Occipital lobe (tissue), 2 donors: ENCODE measurements around the gene ADARB2. TPM values are rescaled to one million over a fixed set of nuclear protein-coding genes. Genes with fewer than 3 reads are reported as not detected.

Source experiments
- DNase-seq: peaks from one replicate; lab custom pipeline; 2025; lab: John Stamatoyannopoulos, UW
- total RNA-seq: library from RNA; depleted of rRNA; stranded (reverse); fragments of >200 nt; gene quantifications from one replicate; pipeline ENCODE4 v1.2.3, GENCODE V29; 2014

Gene ADARB2
- total RNA-seq, 1 donor from 2014 or later, result 4.8 TPM

DNA sequence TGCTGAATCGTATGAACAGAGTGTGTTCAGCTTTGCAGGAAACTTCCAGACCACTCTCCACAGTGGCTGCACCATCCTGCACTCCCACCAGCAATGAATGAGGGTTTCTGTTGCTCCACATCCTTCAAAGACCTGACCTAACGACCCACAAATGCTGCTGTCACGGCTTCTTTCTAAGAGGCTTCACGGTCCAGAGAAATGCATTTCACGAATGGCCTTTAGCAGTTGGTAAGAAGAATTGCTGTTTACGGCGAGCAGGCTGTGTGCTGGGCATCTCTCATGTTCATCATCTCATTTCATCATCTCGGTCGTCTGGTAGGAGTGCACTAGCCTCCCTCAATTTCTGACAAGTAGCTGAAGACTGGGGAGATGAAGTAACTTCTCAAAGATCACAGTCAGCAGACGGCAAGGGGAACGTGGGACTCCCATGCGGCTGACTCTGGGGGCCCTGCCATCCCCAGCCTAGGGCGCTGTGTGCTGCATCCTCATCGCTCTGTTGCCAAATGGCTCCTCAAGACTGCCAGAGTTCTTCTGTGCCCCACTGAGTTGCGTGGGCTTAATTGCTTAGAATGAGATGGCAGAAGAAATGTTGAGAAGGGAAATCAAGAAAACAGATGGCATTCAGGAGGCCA is 72.9 kb downstream of the ADARB2 start:
- DNase-seq, result no peak

DNA sequence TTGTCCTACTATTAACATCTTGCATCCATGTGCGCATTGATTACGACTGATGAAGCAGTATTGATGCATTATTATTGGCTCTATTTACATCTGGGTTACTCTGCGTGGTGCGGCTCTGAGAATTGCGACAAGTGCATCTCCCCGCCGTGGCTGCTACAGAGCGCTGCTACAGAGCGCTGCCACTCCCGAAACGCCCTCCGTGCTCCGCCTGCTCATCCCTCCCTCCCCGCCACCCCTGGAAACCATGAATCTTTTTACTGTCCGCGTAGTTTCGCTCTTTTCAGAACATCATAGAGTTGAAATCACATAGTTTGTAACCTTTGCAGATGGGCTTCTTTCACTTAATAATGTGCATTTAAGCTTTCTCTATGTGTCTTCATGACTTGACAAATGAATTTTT is 74.1 kb downstream of the ADARB2 start:
- DNase-seq, result no peak

DNA sequence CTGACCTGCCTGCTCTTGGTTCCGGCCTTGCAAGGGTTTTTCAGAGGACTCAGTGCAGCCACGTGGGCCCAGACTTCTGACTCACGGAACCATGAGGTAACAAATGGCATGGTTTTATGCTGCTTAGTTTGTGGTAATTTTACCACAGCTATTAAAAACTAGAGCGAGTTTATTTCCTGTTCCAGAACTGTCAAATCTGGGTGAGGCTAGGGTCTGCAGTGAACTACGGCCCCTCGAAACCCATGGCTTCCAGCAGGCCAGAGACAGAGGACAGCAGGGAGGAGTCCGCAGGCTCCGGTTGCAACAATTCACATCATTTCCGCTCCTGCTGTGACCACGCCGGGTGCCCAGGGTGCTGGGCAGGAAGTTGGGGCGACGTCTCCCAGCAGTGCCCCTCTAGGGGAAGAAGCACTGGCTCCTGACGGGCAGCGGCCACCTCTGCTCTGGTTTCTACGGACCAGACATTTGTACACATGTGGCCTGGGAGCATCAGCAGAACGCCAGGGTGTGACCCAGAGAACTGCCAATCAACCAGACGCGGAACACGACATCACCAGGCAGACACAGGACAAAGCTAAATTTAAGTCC is 74.8 kb downstream of the ADARB2 start:
- DNase-seq, result no peak

DNA sequence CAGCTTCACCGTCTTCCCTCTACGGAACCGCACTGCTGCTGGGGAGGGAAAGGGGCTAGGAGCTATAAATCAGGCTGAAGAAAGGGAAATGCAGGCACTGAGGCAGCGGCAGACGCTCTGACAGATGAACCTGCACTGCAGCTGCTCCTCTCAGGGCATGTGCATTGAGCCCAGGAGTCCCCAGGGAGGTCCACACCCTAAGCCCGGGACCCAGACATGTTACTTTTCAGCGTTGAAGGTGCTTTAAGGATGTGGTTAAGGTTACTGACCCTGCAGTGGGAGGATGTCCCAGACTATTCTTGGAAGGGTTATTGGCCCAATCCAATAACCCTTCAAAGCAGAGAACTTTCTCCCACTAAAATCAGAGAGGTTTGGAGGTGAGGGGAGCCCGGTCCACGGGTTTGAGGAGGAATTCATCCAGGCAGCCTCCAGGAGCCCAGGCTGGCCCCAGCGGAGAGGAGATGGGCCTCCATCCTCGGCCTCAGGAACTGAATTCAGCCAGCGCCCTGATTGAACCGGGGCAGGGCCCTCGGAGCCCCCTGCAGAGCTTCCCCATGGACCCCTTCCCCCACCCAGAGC is 75.4 kb downstream of the ADARB2 start:
- no peak for DNase-seq

DNA sequence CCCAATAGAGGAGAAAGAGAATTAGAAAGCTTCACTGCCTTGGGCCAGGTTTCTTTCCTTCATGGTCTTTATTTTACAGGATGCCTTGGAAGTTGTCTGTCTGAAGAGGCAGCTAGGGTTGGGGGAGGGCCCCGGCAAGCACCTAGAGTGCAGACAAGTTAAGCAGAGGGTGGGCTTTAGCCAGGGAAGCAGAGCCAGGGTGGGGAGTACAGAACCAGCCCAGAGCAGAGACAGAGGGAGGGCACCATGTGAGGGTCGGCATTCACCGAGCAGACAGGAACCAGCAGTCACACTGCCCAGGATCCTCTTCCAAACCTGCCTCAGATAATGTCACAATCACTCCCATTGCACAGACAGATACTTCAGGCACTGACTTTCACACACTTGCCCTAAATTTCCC is 75.9 kb downstream of the ADARB2 start:
- no peak for DNase-seq

DNA sequence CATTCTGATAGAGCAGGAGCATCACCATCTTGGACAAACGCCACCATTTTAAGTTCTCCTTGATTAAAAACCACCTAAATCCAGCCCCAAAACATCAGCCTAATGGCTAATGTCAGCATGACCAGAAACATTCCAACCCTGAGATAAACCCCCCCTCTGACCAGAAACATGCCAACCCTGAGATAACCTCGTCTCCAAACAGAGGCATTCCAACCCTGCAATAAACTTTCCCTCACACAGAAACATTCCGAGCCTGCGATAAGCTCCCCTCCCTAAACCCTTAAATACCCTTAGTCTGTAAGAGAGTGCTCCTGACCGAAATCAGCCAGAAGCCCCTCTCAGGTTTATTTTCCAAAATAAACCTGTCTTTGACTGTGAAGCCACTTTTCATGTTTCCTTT is 76.5 kb downstream of the ADARB2 start:
- no peak for DNase-seq

DNA sequence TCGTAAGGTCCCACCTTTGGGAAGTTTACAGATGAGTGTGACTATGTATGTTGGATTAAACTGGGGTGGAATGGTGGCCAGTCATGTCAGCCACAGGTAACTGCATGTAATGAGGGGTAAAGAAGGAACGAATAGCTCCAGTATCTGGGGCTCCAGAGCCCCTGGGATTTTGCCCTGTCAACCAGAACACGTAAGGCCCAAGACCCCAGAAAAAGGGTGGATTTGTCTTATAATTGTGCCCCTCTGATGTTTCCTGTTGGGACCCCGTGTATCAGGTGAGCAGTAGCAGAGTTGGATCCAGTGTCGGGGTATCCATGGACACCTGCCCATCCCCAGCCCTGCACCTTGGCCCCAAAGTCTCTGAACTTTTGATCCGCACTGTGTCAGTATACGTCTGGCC is 76.9 kb downstream of the ADARB2 start:
- DNase-seq, result no peak

DNA sequence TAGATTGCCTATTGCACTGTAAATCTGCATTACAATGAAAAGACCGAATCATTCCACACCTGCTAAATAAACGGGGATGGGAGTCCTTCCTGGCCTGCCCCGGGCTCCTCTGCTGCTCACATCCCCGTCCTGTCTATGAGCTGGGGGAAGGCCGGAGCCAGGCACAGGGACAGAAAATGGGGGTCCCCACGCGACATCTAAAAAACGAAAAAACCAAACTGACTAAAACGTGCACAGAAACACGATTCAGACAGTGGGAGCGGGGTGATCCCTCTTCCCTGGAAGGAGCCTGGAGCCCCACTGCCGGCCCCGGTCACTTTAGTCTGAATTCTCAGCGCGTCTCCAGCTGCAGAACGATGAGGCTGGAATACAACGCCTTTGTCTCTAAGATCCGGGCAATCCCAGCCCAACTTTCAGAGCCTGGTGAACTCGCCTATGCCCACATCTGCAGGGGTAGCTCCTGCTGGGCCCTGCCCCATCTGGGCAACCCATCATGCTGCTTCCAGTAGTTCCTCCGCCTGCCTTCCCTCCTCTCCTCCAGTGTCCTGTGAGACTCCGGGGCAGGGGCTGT is 78.0 kb downstream of the ADARB2 start:
- no peak for DNase-seq

DNA sequence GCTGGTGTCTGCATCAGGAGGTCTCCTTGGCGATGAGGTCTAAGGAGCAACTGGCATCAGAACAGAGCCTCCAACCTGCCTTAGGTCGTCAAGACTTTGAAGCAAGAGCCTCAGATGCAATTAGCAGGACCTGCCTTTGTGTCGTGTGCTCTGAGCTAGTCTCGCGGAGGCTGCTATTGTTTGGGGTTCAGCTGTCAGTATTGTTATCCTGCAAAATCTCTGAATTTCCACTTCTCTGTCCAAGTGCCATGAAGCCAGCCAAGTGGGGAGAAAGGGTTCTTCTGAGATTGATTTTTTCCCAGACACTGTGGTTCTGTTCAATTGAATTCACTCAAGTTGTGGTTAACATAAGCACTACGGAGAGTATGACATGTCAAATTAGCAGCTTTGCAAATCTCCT is 78.7 kb downstream of the ADARB2 start:
- DNase-seq, result no peak

DNA sequence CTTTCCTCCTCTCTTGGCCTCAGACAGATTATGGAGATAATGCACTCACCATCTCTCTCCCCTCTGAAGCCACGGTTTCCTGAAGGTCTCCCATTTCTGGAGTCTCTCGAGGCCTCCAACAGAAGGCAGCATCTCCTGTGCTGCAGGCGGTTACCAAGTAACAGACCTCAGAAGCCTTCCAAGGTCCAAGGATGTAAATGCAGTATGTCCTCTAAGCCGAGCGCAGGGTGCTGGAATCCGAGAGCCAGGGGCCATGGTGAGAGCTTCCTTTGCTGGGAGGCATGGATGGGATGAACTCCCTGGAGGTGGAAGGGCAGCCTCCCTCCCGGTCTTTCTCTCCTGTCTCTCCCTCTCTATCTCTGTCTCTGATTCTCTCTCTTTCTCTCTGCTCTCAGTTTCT is 79.8 kb downstream of the ADARB2 start:
- DNase-seq, result no peak

DNA sequence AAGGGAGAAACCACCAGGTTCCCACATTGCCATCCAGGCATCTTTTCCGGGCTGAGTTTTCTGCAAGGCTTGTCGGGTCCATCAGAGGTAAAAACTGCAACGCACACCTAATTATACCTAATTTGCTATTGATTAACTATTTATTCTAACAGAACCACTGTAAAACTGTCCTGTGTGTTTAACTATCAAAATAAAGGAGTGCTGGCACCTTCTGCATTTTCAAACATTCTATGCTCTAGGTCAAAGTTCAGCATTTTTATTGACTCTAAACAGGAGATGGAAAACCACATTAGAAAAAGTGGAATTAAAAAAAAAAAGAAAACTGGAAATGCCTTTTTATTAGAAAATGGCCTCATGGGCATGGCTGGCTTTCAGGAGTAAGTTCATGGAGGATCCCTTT is 82.0 kb downstream of the ADARB2 start:
- DNase-seq, result no peak

DNA sequence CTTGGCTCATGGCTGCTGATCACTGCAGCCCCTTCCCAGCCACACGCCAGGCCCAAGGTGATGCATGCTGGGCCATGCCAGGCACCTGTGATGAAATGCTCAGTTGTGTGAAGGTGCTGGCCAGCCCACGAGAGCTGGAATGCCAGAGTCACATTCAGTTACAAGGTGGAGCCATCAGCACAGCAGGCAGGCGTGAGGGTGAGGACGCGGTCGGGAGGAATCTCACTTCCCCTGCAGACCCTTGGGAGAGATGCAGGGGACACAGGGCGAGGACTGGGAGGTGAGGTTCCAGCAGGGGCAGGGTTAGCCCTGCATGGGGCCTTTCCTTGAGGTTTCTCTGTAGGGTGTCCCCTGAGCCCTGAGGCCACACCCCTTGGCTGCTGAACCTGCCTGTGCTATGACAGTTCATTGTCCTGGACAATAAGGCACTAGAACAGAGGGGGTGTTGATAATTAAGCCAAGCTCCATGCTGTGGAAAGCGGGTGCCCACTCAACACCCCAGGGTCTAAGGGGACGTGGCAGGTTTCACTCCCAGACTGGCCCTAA is 82.4 kb downstream of the ADARB2 start:
- DNase-seq, result no peak

DNA sequence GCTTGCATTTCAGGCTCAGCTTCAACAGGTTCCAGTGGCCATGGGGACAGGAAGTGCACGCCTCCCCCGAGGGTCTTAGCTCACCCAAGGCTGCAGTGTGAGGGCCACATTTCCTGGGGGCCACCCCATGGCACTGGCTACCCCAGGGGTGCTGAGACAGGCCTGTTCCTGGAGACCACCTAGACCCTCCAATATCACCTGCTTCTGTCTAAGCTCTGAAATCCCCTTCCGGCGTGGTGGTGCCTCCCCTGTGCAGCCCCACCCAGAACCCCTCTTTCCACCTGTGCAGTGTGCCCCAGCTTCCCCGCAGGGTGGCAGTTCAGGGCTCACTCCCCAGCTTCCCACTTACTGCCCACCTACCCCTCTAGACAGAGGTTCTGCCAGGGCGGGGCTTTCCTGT is 83.1 kb downstream of the ADARB2 start:
- no peak for DNase-seq

DNA sequence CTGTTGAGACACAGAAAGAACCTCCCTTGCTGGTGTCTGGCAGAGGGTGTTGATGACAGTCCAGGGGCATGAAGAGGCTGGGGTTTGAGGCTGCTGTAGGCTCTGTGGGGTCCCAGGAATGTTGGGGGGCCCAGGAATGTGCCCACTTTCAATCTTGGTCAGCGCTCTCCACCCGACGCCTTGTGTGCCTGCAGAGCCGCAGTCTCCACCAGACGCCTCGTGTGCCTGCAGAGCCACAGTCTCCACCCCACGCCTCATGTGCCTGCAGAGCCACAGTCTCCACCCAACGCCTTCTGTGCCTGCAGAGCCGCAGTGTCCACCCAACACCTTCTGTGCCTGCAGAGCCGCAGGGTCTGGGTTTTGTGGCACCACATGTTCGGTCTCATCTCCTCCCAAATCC is 84.0 kb downstream of the ADARB2 start:
- no peak for DNase-seq

DNA sequence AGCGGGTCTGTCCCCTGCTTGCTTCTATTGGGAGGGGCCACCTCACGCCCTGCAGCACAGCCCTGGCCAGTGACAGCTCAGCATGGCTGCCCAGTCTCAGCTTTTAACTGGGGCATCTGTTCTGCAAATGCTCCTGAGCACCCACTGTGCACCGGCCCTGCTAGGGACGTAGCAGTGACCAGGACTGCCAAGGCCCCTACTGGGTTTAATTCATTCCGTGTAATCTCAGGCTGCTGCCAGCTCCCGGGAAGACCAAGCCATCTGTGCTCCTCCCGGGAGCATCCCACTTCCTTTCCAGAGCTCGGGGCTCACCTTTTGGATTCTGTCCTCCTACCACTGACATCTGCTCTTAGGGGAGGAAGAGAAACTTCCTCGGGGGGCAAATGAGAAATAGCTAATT is 85.2 kb downstream of the ADARB2 start:
- no peak for DNase-seq

DNA sequence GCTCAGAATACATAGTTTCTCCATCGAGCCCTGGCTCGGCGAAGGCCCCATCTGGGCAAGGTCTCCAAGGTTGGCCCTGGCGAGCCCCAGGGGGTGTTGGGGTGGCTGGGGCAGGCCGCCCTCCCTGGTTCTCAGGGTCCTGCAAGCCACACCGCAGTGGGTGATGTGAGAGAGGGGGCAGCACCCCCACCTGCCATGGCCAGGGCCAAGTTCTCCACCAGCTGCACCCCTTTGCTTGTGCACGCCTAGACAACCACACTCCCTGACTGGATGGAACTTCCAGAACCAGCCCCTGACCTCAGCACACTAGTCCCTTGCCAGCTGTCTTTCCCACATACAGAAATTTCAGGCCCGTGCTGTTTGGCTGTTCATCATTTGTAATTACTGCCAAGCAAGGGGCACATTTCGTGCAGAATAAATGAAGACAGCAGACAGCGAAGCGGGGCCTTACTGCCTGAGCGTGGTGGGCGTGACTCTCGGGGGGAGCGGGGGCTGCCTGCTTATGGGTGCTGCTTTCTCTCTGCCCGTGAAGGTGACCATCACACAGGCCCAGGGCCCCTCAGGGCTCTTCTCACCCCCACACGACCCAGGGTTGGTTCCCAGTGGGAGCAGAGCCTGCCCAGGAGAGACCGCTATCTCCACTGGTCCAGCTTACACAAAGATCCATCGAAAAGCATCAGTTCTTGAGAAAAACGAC is 85.9 kb downstream of the ADARB2 start:
- no peak for DNase-seq

DNA sequence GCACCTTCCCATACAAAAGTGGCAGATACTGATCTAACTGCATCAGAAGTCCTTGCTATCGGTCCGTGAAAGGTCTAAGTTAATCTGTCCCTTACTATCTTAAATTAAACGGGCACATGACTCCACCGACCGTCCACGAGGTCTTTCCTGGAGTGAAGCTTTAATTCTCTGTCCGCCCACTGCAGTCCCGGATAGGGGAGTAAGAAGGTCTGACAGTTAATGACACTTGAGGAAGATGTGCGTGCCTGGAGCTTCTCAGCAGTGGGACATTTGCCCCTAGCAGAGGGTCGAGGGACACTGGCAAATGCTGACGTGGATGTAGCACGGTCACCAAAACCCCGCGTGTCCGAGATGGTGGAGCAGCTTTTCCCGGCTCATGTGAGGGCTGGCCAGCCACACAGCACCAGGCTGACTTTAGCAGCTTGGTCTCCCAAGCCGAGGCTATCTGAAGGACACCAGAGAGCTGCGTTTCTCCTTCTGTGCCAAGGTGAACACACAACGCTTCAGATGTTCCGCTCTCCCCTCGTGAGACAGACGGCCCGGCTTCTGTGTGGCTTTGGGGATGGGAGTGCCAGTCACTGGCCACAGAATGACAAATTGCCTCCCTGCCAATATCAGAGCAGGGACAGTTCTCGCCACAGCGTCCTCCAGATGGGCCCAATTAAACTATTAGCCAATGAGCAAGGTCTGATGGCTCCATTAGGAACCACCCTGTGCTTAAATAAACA is 86.6 kb downstream of the ADARB2 start:
- no peak for DNase-seq

DNA sequence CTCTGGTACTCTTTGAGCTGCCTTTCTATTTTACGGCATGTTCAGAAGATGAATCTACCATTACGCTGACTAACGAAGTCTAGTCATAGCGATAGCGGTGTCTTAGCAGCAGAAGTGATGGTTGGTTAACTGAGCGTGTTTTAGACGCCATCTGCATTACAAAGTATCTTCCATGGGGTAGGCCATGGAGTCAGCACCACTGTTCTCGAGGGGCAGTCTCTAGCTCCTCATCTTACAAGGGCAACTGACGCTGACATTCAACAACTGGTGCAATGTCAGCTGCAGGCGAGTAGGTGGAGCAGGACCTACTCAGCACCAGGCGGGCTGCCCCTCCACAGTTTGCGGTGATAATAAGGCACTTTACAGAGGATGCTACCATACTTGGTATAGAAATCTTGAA is 88.7 kb downstream of the ADARB2 start:
- DNase-seq, result no peak

DNA sequence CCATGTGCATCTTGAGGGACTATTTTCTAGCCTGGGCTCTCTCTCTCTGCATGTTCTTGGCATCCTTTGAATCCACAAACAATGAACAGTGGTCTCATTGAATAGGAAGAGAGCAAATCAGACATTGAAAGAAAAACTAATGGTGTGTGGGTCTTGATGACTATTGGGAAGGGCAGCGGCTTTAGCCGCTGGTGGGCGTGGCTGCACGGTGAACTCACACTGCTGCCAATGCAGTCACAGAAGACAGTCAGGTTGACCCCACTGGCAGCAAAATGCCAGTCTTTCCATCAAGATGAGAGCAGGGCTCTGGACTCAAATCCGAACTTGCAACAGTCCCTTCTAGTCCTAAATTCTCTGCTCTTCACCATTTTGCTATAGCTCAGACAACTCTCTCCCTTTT is 91.0 kb downstream of the ADARB2 start:
- DNase-seq, result no peak

DNA sequence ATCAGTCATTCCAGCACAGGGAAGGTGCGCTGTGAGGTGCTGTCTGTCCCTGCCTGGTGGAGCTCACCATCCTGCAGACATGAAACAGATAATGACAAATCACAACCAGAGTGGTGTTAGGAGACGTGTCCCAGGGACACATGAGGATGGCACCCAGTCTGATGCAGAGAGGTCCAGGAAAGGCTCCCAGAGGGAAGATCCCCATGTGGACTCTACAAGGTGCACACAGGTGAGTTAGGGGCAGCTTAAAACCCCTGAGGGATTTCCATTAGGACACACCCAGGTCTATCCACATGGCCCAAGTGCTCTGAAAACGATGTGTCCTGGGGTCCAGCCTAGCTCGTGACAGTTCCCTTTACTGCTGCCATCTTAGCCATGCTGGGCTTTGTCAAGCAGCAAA is 91.4 kb downstream of the ADARB2 start:
- DNase-seq, result no peak

DNA sequence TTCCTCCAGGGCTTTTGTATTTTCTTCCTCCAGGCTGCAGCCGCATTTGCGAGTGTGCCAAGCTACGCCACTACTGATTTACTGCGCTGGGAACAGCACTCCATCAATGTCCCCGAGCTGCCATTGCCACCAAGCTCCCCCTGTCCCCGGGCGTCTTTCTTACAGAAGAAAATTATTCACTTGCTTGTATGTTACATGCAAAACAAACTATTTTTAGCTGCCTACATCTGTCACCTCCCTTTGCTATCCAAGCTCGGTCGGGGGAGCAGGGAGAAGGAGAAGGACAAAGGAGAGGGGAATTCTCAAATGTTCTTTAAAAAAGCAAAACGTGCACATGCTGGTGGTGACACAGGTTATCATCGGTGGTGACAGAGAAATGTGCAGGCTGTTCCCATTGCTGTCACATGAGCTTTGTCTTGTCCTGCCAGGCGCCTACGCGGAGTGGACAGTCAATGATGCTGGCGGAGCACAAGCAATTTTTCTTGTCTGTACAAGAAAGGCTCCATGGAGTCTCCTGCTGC is 93.1 kb downstream of the ADARB2 start:
- peak; percentile 16 for DNase-seq

DNA sequence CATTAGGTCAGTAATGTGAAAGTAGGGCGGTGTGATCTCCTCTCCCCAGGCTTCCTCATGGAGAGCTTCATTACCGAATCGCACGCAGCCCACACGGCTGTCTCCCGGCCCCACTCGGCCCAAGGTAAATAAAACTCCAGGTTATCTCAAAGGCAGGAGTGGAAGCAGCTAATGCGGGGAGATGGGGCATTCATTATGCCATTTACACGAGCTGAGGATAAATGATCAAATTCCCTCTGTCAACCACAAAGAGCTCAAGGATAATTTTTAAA is 93.5 kb downstream of the ADARB2 start:
- DNase-seq, result no peak
